ENCODE measurements around the gene PCSK5. TPM values are rescaled to one million over a fixed set of nuclear protein-coding genes. Genes with fewer than 3 reads are reported as not detected.

Gene PCSK5
- polyA plus RNA-seq, 1 donor from 2014 or later = 1.7 TPM

- no peaks in the 10 kb centered on the region for H3K79me2 ChIP-seq (replicated peaks; ENCODE audit: insufficient read depth, low read length)
- H3K36me3 ChIP-seq (ENCODE audit: insufficient read depth, low read length) = no peaks in the 10 kb centered on the region
- no peaks in the 10 kb centered on the region for H3K27me3 ChIP-seq (ENCODE audit: insufficient read depth, low read depth, low read length)
- no peaks in the 10 kb centered on the region for H4K20me1 ChIP-seq (ENCODE audit: insufficient read depth)
- H3K27ac ChIP-seq (ENCODE audit: low read length) = no peak overlapping the region
- H3F3A ChIP-seq (ENCODE audit: insufficient read depth, low read length, poor library complexity, severe bottlenecking) = no peaks in the 10 kb centered on the region
- no peak overlapping the region for H2AFZ ChIP-seq (ENCODE audit: low read depth, low read length)
- H3K4me3 ChIP-seq (ENCODE audit: low read length) = no peak overlapping the region
- no peaks in the 10 kb centered on the region for H3K9me2 ChIP-seq (ENCODE audit: insufficient read depth, low read length)
- H3K9me3 ChIP-seq (ENCODE audit: low read length) = no peaks in the 10 kb centered on the region
- H3K9ac ChIP-seq (ENCODE audit: low read length) = no peak overlapping the region
- H3K4me2 ChIP-seq (ENCODE audit: low read length) = no peak overlapping the region
- TF ChIP-seq RAD21 (conservative IDR thresholded peaks at IDR 0.05) = no peak
- no peak for TF ChIP-seq POLR2AphosphoS5 (IDR thresholded peaks at IDR 0.05)
- no peak for TF ChIP-seq EZH2 (IDR thresholded peaks at IDR 0.05; ENCODE audit: borderline replicate concordance, insufficient read depth, low read length, poor library complexity, severe bottlenecking)
- TF ChIP-seq SMC3 (conservative IDR thresholded peaks at IDR 0.05; ENCODE audit: poor library complexity) = no peak
- no peak for TF ChIP-seq TAF1 (IDR thresholded peaks at IDR 0.05; ENCODE audit: low read depth)
These were observed 93.0 kb downstream of the PCSK5 start for GRCh38 chr9:75983319-75984045.

GRCh38 chr9:75985515-75985914, 95.0 kb downstream of the PCSK5 start:
- no peak for TF ChIP-seq EP300 (conservative IDR thresholded peaks at IDR 0.05; ENCODE audit: poor library complexity, severe bottlenecking)
- Histone ChIP-seq H3K9me3 (ENCODE audit: low read length) (no peaks in the 10 kb centered on the region), H3F3A (ENCODE audit: insufficient read depth, low read length, poor library complexity, severe bottlenecking) (no peaks in the 10 kb centered on the region), H3K4me2 (ENCODE audit: low read length) (no peak overlapping the region), H3K27ac (ENCODE audit: low read length) (no peak overlapping the region), H3K27me3 (ENCODE audit: insufficient read depth, low read depth, low read length) (no peaks in the 10 kb centered on the region), H2AFZ (ENCODE audit: low read depth, low read length) (no peak overlapping the region), H4K20me1 (ENCODE audit: insufficient read depth) (no peaks in the 10 kb centered on the region), H3K9ac (ENCODE audit: low read length) (no peak overlapping the region), H3K9me2 (ENCODE audit: insufficient read depth, low read length) (no peaks in the 10 kb centered on the region), H3K36me3 (ENCODE audit: insufficient read depth, low read length) (no peaks in the 10 kb centered on the region), H3K4me3 (ENCODE audit: low read length) (no peak overlapping the region), H3K79me2 (replicated peaks; ENCODE audit: insufficient read depth, low read length) (no peaks in the 10 kb centered on the region)

GRCh38 chr9:75988663-75989062, 98.2 kb downstream of the PCSK5 start:
- H3K9me2 ChIP-seq (ENCODE audit: insufficient read depth, low read length) = no peaks in the 10 kb centered on the region
- no peak overlapping the region for H3K9ac ChIP-seq (ENCODE audit: low read length)
- H3K79me2 ChIP-seq (replicated peaks; ENCODE audit: insufficient read depth, low read length) = no peaks in the 10 kb centered on the region
- no peaks in the 10 kb centered on the region for H4K20me1 ChIP-seq (ENCODE audit: insufficient read depth)
- H3K36me3 ChIP-seq (ENCODE audit: insufficient read depth, low read length) = no peaks in the 10 kb centered on the region
- no peaks in the 10 kb centered on the region for H3K27me3 ChIP-seq (ENCODE audit: insufficient read depth, low read depth, low read length)
- H3F3A ChIP-seq (ENCODE audit: insufficient read depth, low read length, poor library complexity, severe bottlenecking) = no peaks in the 10 kb centered on the region
- no peak overlapping the region for H3K27ac ChIP-seq (ENCODE audit: low read length)
- TF ChIP-seq REST (IDR thresholded peaks at IDR 0.05; ENCODE audit: borderline replicate concordance) (no peak), SMC3 (conservative IDR thresholded peaks at IDR 0.05; ENCODE audit: poor library complexity) (no peak), EZH2 (IDR thresholded peaks at IDR 0.05; ENCODE audit: borderline replicate concordance, insufficient read depth, low read length, poor library complexity, severe bottlenecking) (no peak), RAD21 (conservative IDR thresholded peaks at IDR 0.05) (no peak), CTCF (IDR thresholded peaks at IDR 0.05; ENCODE audit: poor library complexity, severe bottlenecking) (no peak), POLR2AphosphoS5 (IDR thresholded peaks at IDR 0.05) (no peak), EP300 (conservative IDR thresholded peaks at IDR 0.05; ENCODE audit: poor library complexity, severe bottlenecking) (no peak), MXI1 (conservative IDR thresholded peaks at IDR 0.05; ENCODE audit: poor library complexity, severe bottlenecking) (no peak), TAF1 (IDR thresholded peaks at IDR 0.05; ENCODE audit: low read depth) (no peak)
- no peaks in the 10 kb centered on the region for H3K9me3 ChIP-seq (ENCODE audit: low read length)
- H3K4me3 ChIP-seq (ENCODE audit: low read length) = no peak overlapping the region
- no peak overlapping the region for H2AFZ ChIP-seq (ENCODE audit: low read depth, low read length)
- no peak overlapping the region for H3K4me2 ChIP-seq (ENCODE audit: low read length)

Measured in neural cell (in vitro differentiated cells).